ENCODE measurements around the gene JAG1. TPM values are rescaled to one million over a fixed set of nuclear protein-coding genes. Genes with fewer than 3 reads are reported as not detected.

JAG1 gene
- polyA plus RNA-seq, 1 experiment = 13.5 TPM

- ChIA-PET CTCF (no interaction called here), POLR2A (interaction anchor here (0.6 kb wide), 1 partner anchor 20 kb away, joined by 3 read pairs; no protein-coding TSS in a partner anchor)
- H3K9me3 ChIP-seq (ENCODE audit: control insufficient read depth, insufficient read depth, low read length) = no peaks in the 10 kb centered on the region
- no peaks in the 10 kb centered on the region for H3K27me3 ChIP-seq (ENCODE audit: control insufficient read depth, insufficient read depth, low read length)
- H3K4me3 ChIP-seq (ENCODE audit: low read depth, low read length) = no peak overlapping the region
- no peak overlapping the region for H3K27ac ChIP-seq (ENCODE audit: low read depth, low read length)
- TF ChIP-seq CTCF (IDR thresholded peaks at IDR 0.05; ENCODE audit: low read depth, low read length) = no peak
- no peak for DNase-seq (ENCODE audit: low read depth, low spot score)
Measured at GRCh38 chr20:10629946-10630650, 43.7 kb downstream of the JAG1 start.

GRCh38 chr20:10626896-10627295 lies 46.9 kb downstream of the JAG1 start:
- ChIA-PET CTCF (no interaction called here), POLR2A (no interaction called here)
- no peak for TF ChIP-seq CTCF (IDR thresholded peaks at IDR 0.05; ENCODE audit: low read depth, low read length)
- no peaks in the 10 kb centered on the region for H3K27me3 ChIP-seq (ENCODE audit: control insufficient read depth, insufficient read depth, low read length)
- no peak overlapping the region for H3K27ac ChIP-seq (ENCODE audit: low read depth, low read length)
- no peak overlapping the region for H3K4me3 ChIP-seq (ENCODE audit: low read depth, low read length)
- no peak for DNase-seq (ENCODE audit: low read depth, low spot score)
- H3K9me3 ChIP-seq (ENCODE audit: control insufficient read depth, insufficient read depth, low read length) = no peaks in the 10 kb centered on the region

GRCh38 chr20:10625641-10626040 lies 48.2 kb downstream of the JAG1 start:
- POLR2A ChIA-PET = no interaction called here
- TF ChIP-seq CTCF (IDR thresholded peaks at IDR 0.05; ENCODE audit: low read depth, low read length) = no peak

GRCh38 chr20:10622657-10623418 lies 51.0 kb downstream of the JAG1 start:
- no peaks in the 10 kb centered on the region for H3K9me3 ChIP-seq (ENCODE audit: control insufficient read depth, insufficient read depth, low read length)
- no peak for DNase-seq (ENCODE audit: low read depth, low spot score)
- H3K27ac ChIP-seq (ENCODE audit: low read depth, low read length) = peak overlapping the region; percentile 74
- TF ChIP-seq CTCF (IDR thresholded peaks at IDR 0.05; ENCODE audit: low read depth, low read length) = no peak
- ChIA-PET CTCF (interaction anchor here (1.0 to 1.5 kb wide), 3 partner anchors 9 to 48 kb away, joined by 3 to 4 read pairs (median 4); no protein-coding TSS in a partner anchor), POLR2A (interaction anchor here (1.2 kb wide), 1 partner anchor 13 kb away, joined by 3 read pairs; no protein-coding TSS in a partner anchor)
- H3K27me3 ChIP-seq (ENCODE audit: control insufficient read depth, insufficient read depth, low read length) = no peaks in the 10 kb centered on the region
- peak overlapping the region; percentile 5 for H3K4me3 ChIP-seq (ENCODE audit: low read depth, low read length)

More at GRCh38 chr20:10625641-10626040, 48.2 kb downstream of the JAG1 start:
- no peak overlapping the region for H3K4me3 ChIP-seq (ENCODE audit: low read depth, low read length)
- H3K27ac ChIP-seq (ENCODE audit: low read depth, low read length) = no peak overlapping the region
- no peaks in the 10 kb centered on the region for H3K27me3 ChIP-seq (ENCODE audit: control insufficient read depth, insufficient read depth, low read length)
- no peak for DNase-seq (ENCODE audit: low read depth, low spot score)
- H3K9me3 ChIP-seq (ENCODE audit: control insufficient read depth, insufficient read depth, low read length) = no peaks in the 10 kb centered on the region
- CTCF ChIA-PET = interaction anchor here (0.6 to 0.7 kb wide), 2 partner anchors 415 to 1220 kb away, joined by 3 read pairs; no protein-coding TSS in a partner anchor

- DNase-seq (ENCODE audit: low read depth, low spot score) = no peak
- CTCF ChIA-PET = interaction anchor here (0.9 to 1.1 kb wide), 3 partner anchors 50 to 85 kb away, joined by 3 to 5 read pairs (median 3); no protein-coding TSS in a partner anchor
Measured at GRCh38 chr20:10621149-10621548, 52.6 kb downstream of the JAG1 start.

More at GRCh38 chr20:10621149-10621548, 52.6 kb downstream of the JAG1 start:
- POLR2A ChIA-PET = no interaction called here
- TF ChIP-seq CTCF (IDR thresholded peaks at IDR 0.05; ENCODE audit: low read depth, low read length) = no peak
- H3K27me3 ChIP-seq (ENCODE audit: control insufficient read depth, insufficient read depth, low read length) = no peaks in the 10 kb centered on the region
- H3K27ac ChIP-seq (ENCODE audit: low read depth, low read length) = no peak overlapping the region
- no peak overlapping the region for H3K4me3 ChIP-seq (ENCODE audit: low read depth, low read length)
- no peaks in the 10 kb centered on the region for H3K9me3 ChIP-seq (ENCODE audit: control insufficient read depth, insufficient read depth, low read length)

All from AG04450 (cell line).